Esophagus muscularis mucosa (tissue), 3 donors: ENCODE results near the gene CAMTA1.

Experiments
- CTCF ChIP-seq, 3 experiments: fragments of 200-600 bp in 2 of 3; fragments of 450-650 bp in 1 of 3; sonication (generic) in 2 of 3; IDR thresholded peaks; one replicate each; pipeline ENCODE4 v1.5.1; 2017 to 2019; ENCODE audit warnings: antibody characterized with exemption in 3 of 3, mild to moderate bottlenecking in 2 of 3, moderate library complexity in 1 of 3
- POLR2A ChIP-seq: fragments of 450-650 bp; IDR thresholded peaks from one replicate; pipeline ENCODE4 v1.6.1; 2017; ENCODE audit warnings: antibody characterized with exemption, moderate library complexity, mild to moderate bottlenecking, low read depth
- POLR2AphosphoS5 ChIP-seq, 2 donors: sonication (generic); formaldehyde crosslinking; IDR thresholded peaks; one replicate each; pipeline ENCODE4 v1.6.1; 2017; ENCODE audit warnings: antibody characterized with exemption in 2 of 2

- TF ChIP-seq CTCF (IDR thresholded peaks at IDR 0.05) = no peak
- TF ChIP-seq POLR2A = no peak
- TF ChIP-seq POLR2AphosphoS5 (IDR thresholded peaks at IDR 0.05) = no peak
These were observed 772.8 kb downstream of the CAMTA1 start for GRCh38 chr1:7558041-7558461.
